HG03064 (cell line): Measurements from ENCODE around the gene SGCD.

Experiments
- ATAC-seq: cut with Tn5 transposase; IDR thresholded peaks from one replicate; pipeline ENCODE4 v1.9.1; 2021; ENCODE audit warnings: low read depth; ENCODE audit not compliant: unreplicated experiment

The SGCD gene

DNA sequence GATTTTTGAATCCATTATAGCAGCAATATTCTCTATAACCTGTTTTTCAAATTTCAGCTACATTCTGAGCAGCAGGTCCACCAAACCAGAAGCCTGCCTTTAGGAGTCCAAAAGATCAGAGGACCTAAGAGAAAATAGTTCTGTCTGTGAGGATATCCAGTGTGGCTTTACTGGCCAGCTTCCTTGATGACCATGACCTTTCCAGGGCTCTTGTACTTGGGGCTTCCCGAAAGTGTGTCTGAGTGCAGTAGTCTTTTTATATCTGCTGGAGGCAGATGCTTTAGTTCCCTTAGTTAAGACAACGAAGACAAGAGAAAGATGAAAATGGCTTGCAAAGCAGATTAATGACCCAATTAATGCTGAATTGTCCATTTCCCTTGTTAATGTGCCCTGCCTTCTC is 72.4 kb downstream of the SGCD start:
- no peak for ATAC-seq

DNA sequence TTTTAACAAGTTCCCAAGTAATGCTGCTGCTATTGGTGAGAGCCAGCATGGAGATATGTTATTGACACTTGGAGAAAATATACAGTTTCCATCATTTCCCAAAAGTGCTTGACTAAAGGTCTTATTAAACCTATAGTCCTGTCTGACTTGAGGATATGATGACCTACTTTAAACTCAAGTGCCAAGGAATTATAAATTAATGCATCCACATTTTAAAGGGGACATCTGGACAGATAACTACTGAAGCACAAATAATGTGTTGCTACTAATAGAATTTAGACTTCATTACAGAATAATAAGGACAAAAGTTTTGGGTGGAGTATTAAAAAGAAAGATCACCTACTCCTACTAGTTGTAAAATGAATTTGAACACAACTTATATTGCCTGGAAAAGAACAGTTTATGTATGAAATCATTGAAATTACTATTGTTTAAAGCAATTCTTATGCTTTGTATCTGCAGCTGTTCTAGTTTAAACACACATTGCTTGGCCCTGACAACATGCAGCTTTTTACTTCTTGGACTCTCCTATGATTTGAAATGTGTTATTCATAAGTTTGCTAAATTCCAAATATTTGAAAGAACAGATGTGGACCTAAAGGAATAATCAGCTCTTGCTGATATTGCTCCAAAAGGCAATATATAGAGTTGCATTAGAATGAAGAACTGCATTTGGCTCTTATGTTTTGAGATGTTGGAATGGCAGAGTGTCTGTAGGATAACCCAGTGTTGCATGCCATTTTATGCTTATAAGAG is 73.4 kb downstream of the SGCD start:
- ATAC-seq: no peak

DNA sequence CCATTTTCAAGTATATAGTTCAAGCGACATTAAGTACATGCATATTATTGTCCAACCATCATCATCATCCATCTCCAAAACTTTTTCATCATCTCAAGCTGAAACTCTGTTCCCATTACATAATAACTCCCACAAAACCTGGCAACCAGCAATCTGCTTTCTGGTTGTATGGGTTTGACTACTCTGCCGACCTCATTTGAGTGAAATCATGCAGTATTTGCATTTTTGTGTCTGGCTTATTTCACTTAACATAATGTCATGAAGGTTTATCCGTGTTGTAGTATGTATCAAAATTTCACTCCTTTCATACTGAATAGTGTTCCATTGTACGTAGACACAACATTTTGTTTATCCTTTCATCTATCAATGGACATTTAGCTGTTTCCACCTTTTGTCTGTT is 74.8 kb downstream of the SGCD start:
- ATAC-seq: peak; percentile 2

DNA sequence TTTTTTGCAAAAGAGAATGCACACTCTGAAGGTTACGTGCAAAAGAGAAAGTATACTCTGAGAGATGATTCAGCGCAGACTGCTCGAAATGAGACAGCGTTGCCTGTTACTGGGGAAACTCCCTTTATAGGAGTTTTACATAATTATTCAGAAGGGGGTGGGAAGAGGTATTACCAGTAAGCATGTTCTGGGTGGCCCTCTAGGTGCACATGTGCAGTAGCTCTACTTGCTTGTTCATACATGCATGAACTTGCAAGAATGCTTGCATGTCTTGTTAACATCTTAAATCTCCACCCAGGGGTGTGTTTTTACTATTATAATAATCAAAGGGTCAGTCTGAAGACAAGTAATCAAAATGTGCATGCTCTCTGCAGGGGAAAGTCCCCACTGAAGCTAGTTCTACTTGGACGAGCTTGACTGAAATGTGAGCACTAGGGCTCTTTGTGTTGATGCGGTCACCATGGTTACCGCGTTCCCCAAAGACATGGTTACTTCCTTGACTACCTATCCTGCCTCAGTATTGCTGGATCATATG is 75.5 kb downstream of the SGCD start:
- peak; percentile 99 for ATAC-seq

DNA sequence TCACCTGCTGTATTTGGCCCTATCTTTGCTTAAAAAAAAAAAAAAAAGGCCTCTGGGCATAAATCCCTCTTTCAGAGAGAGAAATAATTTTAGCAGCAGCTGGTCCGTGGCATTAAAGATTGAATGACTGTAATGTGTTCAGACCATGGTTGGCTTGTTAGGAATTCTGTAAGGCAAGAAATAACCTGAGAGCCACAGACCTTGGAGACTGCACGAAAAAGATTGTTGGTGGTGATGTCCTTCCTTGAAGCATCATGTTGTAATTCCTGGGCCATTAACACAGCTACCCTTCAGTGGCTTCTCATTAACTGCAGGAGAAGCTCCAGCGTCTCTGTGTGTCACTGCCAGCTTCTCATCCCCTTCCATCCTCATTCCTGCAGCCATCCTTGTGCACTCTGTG is 79.0 kb downstream of the SGCD start:
- no peak for ATAC-seq

DNA sequence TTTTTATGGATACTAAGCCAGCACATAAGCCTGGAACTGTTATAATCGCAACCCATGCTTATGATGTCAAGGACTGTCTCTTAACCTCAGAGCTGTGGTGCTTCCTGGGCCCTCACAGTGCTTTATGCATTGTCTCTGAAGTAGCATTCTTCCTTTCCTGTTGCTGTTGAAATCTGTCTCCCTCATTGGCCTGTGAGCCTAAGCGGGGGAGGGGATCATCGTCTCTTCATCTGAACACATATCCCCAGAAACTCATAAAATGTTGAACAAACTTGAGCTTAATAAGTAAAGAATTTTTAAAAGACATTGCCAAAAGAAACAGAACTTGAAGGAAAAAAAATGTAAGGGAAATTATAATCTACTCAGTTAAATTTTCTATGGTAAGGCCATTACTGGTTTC is 80.3 kb downstream of the SGCD start:
- ATAC-seq: no peak

DNA sequence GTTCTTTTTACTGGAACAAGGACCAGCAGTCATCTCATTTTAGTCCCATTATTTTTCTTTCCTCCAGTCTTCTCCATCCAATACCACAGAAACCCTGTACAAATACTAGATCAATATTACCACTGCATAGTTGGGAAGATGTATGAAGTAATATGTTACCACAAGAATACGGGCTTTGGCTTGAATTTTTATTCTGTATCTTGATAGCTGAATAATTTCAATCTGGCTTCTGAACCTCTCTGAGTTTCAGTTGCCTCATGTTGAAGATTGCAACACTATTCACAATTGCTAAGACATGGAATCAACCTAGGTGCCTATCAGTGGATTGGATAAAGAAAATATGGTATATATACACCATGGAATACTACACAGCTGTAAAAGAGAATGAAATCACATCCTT is 82.9 kb downstream of the SGCD start:
- no peak for ATAC-seq

DNA sequence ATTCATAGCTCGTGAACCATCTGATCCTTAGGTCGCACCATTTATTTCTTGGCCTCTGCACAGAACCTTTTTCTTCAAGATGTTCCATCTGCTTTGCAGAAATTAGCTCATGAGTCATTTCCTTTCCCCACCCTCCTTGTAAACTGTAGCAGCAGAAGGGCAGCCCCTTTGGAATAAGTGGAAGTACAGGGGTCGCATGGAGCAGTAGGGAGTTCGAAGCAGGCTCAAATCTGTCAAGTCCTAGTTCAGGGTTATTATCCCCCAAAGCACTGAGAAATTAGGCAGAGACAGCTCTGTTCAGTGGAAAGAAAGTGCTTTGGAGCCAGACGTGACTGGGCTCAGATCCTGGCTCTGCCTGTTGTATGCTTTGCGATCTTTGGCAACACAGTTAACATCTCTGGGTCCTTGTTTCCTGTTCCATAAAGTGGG is 84.2 kb downstream of the SGCD start:
- ATAC-seq: no peak

DNA sequence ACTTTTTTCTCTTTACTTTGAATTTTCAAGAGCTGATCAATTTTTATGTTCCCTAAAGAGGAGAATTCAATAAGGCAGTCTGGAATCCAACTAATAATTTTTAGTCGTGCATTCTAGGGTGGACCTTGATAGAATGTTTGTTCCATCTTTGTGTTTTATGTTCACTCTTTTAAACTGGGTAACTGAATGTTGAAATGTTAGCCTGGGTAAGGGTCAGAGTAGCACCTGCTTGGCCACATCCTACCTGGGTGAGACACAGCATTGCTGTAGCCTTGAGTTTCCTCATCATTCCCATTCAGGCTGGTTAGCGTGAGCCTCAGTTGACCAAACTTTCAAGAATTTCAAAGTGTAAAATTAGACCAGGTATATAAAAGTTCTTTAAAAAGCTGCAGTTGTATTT is 85.0 kb downstream of the SGCD start:
- no peak for ATAC-seq

DNA sequence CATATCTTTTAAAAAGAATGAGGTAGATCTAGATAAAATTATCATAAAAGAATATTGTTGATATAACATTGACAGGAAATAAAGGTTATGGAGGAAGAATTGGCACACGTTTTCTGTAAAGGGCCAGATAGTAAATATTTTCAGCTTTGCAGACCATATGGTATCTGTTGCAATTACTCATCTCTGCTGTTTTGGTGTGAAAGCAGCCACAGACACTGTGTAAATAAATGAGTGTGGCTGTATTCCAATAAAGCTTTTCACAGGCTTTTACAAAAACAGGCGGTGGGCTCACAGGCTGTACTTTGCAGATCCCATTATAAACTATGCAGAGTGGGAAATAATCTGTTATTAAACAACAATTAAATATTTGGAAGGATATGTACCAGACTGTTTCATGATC is 87.4 kb downstream of the SGCD start:
- ATAC-seq: no peak

DNA sequence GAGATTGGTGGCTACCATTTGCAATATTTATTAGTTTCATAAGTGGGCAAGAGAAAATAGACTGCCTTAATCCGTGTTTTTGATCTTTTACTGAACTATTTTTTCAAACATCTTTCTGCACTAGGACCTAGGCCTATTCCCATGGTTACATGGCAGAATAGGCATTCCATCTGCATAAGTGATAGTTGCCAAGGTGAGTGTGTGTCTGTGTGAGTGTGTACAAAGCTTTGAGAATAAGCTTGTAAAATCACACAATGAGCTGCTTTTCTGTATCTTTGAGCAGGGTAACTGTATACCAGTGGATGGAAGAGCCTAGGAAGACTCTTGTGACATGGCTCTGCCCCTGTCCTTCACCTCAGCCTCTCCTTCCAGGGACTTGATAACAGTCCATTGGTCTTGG is 92.7 kb downstream of the SGCD start:
- ATAC-seq: no peak

DNA sequence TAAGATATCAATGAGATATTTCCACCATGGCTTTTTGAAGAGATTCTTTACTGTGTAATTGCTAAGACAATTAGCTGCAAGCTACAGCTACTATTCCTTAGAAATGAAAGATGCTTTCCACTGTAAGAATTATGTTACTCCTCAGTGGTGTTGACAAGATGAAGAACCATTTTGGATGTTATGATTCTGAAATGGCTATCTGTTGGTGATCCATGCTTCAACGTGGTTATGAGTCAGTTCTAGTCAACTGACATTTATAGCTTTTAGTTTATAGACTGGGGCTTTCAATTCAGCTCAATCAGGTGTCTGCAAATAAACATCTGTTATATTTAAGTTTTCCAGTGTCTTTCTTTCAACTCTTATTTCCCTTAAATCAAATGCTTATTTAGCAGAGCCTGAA is 93.7 kb downstream of the SGCD start:
- no peak for ATAC-seq

DNA sequence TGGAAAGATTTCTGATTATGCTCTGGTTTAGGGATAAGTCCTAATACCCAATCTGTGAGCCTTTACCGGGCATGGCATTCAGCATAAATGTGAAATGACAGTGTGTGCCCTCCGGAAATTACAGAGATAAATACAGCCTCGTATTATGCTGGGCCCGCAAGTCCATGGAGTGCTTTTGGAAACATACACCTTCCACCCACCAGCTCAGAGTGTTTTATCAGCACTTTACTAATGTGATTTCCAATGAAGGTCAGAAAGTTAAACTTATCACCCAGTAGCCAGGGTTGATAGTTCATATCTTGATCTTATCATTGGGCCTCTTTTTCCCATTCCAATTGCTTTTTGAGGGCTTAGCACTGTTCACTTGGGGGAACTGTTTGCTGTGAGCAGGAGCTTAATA is 94.8 kb downstream of the SGCD start:
- ATAC-seq: no peak

DNA sequence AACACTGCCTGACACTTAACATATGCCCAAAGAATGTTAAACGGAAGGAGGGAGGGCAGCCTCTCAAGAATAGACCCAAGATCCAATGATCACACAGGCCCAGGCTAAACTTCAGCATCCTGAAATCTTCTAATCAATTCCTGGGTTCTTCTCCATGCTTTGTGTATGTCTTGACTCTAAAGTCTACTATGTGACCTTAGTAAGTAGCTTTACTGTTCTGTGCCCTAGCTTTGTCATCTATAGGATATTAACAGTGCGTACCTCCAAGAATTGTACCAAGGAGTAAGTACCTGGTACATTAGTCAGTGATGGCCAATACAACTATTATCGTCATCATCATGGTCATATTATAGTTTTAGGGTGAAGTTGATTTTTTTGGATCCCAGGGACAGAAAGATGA is 96.6 kb downstream of the SGCD start:
- no peak for ATAC-seq

DNA sequence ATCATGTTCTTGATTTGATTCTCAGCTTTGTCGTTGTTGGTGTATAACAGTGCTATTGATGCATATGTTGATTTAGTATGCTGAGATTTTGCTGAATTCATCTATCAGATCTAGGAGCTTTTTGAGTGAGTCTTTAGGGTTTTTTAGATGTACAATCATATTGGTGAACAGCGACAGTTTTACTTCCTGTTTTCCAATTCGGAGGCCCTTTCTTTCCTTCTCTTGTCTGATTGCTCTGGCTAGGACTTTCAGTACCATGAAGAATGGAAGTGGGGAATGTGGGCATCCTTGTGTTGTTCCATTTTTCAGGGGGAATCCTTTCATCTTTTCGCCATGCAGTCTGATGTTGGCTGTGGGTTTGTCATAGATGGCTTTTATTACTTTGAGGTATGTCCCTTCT is 100.4 kb downstream of the SGCD start:
- ATAC-seq: no peak

DNA sequence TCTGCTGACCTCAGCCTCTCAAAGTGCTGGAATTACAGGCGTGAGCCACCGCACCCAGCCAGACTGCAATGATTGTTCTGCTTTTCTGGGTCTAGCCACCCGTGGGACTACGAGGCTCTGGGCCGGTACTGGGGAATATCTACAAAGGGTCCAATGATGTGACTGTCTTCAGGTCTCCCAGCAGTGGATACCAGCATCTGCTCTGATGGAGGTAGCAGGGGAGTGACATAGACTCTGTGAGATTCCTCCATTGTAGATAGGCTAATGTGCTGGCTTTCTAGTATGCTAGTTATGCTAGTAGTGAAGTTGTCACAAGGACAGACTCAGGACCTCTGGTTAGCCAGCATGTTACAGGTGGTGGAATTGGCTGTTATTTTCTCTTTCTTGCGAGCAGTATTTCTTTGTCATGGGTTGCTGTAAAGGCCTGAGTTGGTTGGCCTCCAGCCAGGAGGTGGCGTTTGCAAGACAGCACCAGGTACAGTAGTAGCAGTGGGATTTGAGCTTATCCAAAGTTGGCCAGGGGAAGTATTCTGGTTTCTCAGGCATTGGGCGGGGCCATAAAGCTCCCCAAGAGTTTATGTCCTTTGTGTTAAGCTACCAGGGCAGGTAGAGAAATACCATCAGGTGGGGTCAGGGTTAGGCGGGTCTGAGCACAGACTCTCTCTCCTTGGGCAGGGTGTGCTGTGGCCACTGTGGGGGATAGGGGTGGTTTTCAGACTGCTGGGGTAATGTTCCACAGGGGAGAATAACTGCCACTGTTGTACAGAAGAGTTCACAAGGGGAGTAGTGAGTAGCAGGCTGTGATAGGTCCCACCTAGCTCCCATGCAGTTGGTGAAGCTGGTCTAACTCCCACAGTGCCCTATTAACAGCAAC is 105.2 kb downstream of the SGCD start:
- no peak for ATAC-seq

DNA sequence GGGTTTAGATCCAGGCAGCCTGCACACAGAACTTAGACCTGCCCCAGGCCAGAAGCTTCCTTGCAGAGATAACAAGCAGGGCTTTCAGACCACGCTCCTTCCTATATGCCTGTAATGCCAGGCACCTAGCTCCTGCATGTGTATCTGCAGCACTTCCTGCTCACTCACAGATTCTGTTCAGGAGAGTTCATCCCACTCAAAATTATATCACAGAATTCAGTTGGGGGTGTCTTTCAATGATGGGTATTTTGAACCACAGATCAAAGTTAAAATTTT is 105.8 kb downstream of the SGCD start:
- no peak for ATAC-seq

DNA sequence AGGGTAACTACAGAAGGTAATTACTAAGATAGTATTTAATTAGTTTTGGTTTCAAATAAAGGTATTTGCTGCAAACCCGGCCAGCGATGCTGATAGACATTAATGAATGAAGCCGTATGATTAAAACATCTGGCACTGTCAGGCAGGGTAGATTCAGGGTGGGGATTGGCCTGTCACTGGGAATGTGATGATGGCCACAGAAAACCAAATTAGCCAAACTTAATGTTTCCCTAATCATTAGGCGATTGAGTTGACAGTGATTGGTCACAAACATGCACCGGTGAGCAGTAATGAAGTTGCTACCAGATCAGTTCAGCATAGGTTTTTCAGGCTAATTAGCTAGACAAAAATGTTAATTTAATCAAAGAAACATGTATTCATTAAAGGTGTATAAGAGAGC is 107.5 kb downstream of the SGCD start:
- ATAC-seq: no peak

DNA sequence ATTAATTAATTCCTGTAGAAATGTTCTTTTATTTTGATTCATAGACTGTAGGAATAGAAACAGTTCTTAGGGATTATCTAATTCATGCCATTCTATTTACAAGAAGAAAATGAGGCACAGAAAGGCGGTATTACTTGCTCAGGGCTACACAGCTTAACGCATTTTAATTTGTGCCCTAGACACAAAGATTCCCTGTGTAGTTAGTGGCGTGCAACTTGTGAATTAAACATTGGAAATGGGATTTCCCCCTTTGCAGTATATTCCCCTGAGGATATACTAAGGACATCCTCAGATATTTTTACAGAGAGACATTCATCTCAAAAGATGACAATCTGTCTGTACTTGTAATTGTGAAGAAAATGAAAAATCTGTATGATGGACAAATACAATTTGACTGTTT is 108.1 kb downstream of the SGCD start:
- no peak for ATAC-seq

DNA sequence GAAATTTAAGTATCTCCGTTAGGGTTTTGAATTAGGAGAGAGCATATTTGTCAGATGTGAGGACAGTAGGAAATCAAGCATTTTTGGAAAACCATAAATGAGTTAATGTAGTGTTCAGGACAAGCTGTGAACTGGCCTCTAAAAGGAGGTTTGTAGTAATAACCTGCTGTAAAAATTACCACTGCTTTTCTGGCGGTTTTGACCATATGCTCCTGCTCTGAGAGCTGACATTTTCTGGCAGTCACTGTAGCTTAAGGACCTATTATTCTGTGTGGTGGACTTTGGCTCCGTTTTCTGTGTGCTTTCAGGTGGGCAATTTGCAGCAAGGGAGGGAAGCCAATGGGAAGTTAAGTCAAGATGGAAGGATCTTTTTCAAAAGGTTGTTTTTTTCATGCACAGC is 111.1 kb downstream of the SGCD start:
- ATAC-seq: no peak

DNA sequence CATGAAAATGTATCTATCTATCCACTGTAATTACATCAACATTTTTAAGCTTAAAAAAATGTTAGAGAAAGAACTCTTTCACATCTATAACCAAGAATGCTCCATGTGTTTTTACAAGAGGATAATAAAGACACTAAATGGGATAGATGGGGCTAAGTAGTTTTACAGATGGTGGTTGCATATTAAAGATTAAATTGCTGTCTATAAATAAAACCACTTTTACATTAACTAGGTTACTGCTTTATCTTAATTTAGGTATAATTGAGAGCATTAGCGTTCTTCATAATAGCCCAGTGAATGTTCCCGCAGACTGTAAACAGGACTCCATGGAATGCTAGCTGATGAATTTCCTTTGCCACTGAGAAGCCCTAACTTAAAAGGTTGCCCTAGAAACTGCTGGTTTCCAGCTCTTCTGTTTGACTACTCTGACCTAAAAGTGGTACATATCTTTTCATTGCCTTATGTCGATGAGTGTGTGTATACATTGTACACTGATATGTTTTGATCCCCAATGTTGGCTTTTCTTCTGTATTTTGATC is 117.9 kb downstream of the SGCD start:
- ATAC-seq: no peak

DNA sequence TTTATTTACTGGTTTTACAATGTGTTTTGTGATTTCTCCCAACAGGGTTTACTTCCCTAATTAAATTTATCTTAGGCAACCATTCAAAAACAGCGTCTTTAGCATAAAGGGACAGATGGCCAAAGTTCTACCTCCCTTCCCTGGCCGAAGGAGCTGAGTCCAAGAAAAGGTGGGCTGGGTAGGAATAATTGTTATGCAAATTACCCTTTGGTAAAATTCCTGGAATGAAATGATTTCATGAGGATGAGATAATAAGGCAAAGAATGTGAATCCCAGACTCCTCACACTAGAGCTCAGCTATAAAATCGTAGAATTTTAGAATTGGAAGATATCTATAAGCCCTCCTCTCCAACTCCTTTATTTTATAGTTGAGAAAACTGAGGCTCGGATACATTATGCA is 119.6 kb downstream of the SGCD start:
- no peak for ATAC-seq
